ENCODE measurements around the gene SORCS2. TPM values are rescaled to one million over a fixed set of nuclear protein-coding genes. Genes with fewer than 3 reads are reported as not detected.

Gene SORCS2
- total RNA-seq, 6 donors from 2014 or later = 2.2 to 28.3 (median 7.2) TPM

DNA sequence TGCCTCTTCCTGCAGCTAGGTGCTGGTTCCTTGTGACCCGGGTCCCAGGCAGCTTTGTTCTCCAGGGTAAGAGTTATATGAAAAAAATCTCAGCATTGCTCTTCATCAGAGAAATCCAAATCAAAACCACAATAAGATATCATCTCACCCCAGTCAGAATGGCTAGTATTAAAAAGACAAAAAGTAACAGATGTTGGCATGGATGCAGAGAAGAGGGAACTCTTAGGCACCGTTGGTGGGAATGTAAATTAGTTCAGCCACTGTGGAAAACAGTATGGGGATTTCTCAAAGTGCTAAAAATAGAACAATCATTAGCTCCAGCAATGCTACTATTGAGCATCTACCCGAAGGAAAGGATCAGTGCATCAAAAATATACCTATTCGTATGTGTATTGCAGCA lies 61.5 kb downstream of the SORCS2 start:
- no peaks in the 10 kb centered on the region for H3K36me3 ChIP-seq
- H3K4me1 ChIP-seq = no peaks in the 10 kb centered on the region
- H3K27me3 ChIP-seq = no peaks in the 10 kb centered on the region
- no peak for TF ChIP-seq EP300 (IDR thresholded peaks at IDR 0.05)
- TF ChIP-seq POLR2A (IDR thresholded peaks at IDR 0.05) = no peak
- TF ChIP-seq, protein P1, sequence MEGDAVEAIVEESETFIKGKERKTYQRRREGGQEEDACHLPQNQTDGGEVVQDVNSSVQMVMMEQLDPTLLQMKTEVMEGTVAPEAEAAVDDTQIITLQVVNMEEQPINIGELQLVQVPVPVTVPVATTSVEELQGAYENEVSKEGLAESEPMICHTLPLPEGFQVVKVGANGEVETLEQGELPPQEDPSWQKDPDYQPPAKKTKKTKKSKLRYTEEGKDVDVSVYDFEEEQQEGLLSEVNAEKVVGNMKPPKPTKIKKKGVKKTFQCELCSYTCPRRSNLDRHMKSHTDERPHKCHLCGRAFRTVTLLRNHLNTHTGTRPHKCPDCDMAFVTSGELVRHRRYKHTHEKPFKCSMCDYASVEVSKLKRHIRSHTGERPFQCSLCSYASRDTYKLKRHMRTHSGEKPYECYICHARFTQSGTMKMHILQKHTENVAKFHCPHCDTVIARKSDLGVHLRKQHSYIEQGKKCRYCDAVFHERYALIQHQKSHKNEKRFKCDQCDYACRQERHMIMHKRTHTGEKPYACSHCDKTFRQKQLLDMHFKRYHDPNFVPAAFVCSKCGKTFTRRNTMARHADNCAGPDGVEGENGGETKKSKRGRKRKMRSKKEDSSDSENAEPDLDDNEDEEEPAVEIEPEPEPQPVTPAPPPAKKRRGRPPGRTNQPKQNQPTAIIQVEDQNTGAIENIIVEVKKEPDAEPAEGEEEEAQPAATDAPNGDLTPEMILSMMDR (IDR thresholded peaks at IDR 0.05) = no peak
- no peak overlapping the region for H3K27ac ChIP-seq
- no peak overlapping the region for H3K4me3 ChIP-seq
- ATAC-seq (ENCODE audit: low FRiP score in 2 of 2) = no peak
- H3K9me3 ChIP-seq = no peaks in the 10 kb centered on the region
- DNase-seq = no peak
- 77 to 82% methylated on average over 4 of the region's 4 CpGs for WGBS, 2 donors

DNA sequence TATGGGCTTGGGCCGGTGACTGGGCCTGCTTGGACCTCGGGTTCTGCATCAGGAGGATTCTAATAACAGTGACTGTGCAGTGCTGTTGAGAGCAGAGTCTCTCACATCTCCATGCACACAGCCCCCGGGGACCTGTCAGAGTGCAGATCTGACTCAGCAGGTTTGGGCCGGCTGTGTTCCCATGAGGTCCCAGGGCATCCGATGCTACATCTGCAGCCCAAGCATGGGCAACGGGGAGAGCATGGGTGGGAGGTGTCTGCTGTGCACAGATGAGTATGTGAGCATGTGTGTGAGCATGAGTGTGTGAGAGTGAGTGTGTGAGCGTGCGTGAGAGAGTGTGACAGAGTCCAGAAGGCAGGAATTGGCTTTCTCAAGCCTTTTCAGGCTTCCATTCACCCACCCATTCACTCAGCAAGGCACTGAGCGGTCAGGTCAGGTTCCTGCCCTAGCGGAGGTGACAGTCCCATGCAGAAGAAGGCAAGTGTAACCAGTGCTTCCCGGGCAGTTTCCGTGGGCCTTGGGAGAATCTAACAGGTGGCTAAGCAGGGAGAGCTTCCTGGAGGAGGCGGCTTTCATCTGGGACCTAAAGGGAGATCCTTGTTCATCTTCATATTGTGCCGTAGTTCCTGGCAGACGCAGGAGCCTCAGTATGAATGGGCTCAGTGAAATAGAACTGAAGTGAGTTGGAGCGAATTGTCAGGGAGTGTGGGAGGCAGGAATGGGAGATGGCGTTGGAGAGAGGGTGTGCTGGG lies 62.6 kb downstream of the SORCS2 start:
- DNase-seq (no peak), ATAC-seq (ENCODE audit: low FRiP score in 2 of 2) (no peak)
- Histone ChIP-seq H3K4me3 (no peak overlapping the region), H3K27ac (no peak overlapping the region), H3K9me3 (no peaks in the 10 kb centered on the region), H3K36me3 (no peaks in the 10 kb centered on the region), H3K27me3 (no peaks in the 10 kb centered on the region), H3K4me1 (no peaks in the 10 kb centered on the region)
- TF ChIP-seq POLR2A (IDR thresholded peaks at IDR 0.05) (no peak), POLR2AphosphoS5 (IDR thresholded peaks at IDR 0.05) (no peak), EP300 (IDR thresholded peaks at IDR 0.05) (no peak)
- TF ChIP-seq, protein P1 (IDR thresholded peaks at IDR 0.05) = no peak
- 79 to 83% methylated on average over 17 of the region's 17 CpGs for WGBS, 2 donors

DNA sequence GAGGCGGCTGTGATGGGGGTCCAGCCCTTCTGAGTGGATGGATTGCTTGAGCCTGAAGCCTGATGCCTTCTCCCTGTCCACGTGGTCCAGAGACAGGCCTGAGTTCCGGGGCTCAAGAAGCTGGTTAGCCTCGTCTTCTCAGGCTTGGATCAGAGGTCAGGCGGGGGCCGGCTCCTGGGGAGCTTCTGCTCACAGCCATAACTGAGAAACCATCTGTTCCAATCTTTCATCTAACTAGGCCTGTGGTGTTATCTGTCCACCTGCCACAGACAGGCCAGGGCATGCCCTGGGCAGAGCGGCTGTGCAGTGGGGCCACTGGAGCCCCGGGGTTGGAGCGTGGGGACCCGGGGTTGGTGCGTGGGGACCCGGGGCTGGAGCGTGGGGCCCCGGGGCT lies 63.1 kb downstream of the SORCS2 start:
- no peaks in the 10 kb centered on the region for H3K36me3 ChIP-seq
- no peaks in the 10 kb centered on the region for H3K9me3 ChIP-seq
- ATAC-seq (ENCODE audit: low FRiP score in 2 of 2) (no peak), DNase-seq (no peak)
- H3K4me1 ChIP-seq = no peaks in the 10 kb centered on the region
- WGBS, 2 donors = 77 to 81% methylated on average over 6 to 14 of the region's 14 CpGs
- no peak overlapping the region for H3K27ac ChIP-seq
- no peaks in the 10 kb centered on the region for H3K27me3 ChIP-seq
- no peak for TF ChIP-seq POLR2A (IDR thresholded peaks at IDR 0.05)
- no peak overlapping the region for H3K4me3 ChIP-seq

DNA sequence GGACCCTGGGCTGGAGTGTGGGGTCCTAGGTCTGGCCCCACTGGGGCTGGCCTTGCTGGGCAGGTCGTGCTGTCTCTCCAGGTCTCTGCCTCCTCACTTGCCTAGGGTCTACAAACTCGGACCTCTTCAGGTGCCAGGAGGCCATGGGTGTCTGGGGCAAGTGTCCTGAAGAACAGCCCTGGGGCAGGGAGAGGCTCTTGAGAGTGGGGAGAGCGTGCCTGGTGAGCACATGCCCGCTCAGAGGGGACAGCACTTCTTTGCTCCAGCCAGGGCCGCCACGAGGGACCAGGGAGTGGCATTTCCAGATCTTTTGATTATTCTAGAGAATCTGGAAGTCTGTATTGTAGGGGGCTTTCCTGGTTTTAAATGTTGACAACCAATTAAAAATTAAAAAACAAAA lies 63.7 kb downstream of the SORCS2 start:
- H3K36me3 ChIP-seq = no peaks in the 10 kb centered on the region
- H3K9me3 ChIP-seq = no peaks in the 10 kb centered on the region
- 75 to 79% methylated on average over 4 to 6 of the region's 6 CpGs for WGBS, 2 donors
- no peaks in the 10 kb centered on the region for H3K4me1 ChIP-seq
- no peak overlapping the region for H3K4me3 ChIP-seq
- TF ChIP-seq EP300 (IDR thresholded peaks at IDR 0.05) (no peak), POLR2A (IDR thresholded peaks at IDR 0.05) (no peak), POLR2AphosphoS5 (IDR thresholded peaks at IDR 0.05) (no peak)
- TF ChIP-seq, protein P1 (IDR thresholded peaks at IDR 0.05) = no peak
- no peak overlapping the region for H3K27ac ChIP-seq
- DNase-seq = no peak
- no peaks in the 10 kb centered on the region for H3K27me3 ChIP-seq
- ATAC-seq (ENCODE audit: low FRiP score in 2 of 2) = no peak

DNA sequence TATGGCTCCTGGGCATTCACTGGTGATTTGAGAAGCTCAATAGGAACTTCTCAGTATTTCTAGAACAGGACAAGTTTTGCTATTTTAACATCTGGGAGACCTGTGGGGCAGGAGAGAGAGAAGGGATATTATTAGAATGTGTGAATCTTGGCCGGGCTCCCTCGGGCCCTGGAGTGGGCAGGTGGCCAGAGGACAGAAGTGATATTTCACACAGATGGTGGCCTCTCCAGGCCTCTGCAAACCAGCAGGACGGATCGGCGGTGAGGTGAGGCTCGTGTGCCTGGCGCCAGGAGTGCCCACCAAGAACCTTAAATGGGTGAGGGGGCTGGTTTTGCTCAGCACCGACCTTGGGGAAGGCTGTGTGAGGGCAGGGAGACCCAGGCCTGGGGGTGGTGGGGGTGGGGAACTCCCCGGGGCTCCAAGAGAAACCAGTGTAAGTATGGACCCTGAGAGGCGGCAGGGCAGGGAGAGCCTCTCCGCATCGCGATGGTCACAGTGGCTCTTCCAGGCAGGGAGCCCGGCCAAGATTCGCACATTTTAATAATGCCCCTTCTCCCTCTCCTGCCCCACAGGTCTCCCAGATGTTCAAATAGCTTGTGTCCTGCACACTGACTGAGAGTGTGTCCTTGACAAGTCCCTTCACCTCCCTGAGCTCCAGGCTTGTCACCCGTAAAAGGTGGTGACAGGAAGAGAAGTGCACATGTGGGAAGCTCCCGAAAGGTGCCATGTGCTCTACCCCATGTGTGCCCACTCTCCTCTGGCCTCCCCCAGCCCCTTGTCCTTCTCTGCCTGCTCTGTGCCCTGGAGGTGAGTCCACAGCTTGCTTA lies 64.9 kb downstream of the SORCS2 start:
- DNase-seq = no peak

More for the DNA sequence above, 64.9 kb downstream of the SORCS2 start:
- H3K27ac ChIP-seq = no peak overlapping the region
- TF ChIP-seq, protein P1 (IDR thresholded peaks at IDR 0.05) = no peak
- no peak for TF ChIP-seq EP300 (IDR thresholded peaks at IDR 0.05)
- TF ChIP-seq POLR2AphosphoS5 (IDR thresholded peaks at IDR 0.05) = no peak
- TF ChIP-seq POLR2A (IDR thresholded peaks at IDR 0.05) = no peak
- no peak for ATAC-seq (ENCODE audit: low FRiP score in 2 of 2)
- no peaks in the 10 kb centered on the region for H3K27me3 ChIP-seq
- 55 to 69% methylated on average over 14 to 17 of the region's 17 CpGs for WGBS, 2 donors
- no peak overlapping the region for H3K4me3 ChIP-seq
- H3K9me3 ChIP-seq = no peaks in the 10 kb centered on the region
- no peaks in the 10 kb centered on the region for H3K4me1 ChIP-seq
- H3K36me3 ChIP-seq = no peaks in the 10 kb centered on the region
